ENCODE data around the gene TACC3. TPM values are rescaled to one million over a fixed set of nuclear protein-coding genes. Genes with fewer than 3 reads are reported as not detected.

Gene TACC3
- total RNA-seq, 1 donor from 2014 or later: 15.9 TPM

DNA sequence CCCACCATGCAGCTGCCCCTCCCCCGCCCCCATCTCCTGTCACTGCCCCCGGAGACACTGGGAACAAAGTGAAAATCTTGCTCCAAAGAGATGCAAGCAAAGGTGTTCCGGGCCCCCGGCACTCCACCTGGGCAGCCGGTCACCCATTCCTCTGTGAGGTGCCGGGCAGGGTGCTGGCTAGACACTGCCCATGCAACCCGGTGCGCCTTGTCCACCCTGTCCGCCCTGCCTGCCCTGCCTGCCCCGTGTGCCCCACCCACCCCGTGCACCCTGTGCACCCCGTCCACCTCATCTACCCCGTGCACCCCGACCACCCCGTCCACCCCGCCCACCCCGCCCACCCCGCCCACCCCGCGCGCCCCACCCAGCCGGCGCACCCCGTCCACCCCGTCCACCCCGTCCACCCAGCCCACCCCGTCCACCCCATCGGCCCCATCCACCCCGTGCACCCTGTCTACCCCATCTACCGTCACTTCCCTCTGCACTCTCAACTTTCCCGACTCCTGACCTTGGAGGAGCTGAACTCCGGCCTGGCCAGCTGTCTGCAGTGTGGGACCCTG is 39.9 kb downstream of the TACC3 start:
- no peaks in the 10 kb centered on the region for H3K4me1 Mint-ChIP-seq (ENCODE audit: low read depth)
- TF ChIP-seq, protein P1, sequence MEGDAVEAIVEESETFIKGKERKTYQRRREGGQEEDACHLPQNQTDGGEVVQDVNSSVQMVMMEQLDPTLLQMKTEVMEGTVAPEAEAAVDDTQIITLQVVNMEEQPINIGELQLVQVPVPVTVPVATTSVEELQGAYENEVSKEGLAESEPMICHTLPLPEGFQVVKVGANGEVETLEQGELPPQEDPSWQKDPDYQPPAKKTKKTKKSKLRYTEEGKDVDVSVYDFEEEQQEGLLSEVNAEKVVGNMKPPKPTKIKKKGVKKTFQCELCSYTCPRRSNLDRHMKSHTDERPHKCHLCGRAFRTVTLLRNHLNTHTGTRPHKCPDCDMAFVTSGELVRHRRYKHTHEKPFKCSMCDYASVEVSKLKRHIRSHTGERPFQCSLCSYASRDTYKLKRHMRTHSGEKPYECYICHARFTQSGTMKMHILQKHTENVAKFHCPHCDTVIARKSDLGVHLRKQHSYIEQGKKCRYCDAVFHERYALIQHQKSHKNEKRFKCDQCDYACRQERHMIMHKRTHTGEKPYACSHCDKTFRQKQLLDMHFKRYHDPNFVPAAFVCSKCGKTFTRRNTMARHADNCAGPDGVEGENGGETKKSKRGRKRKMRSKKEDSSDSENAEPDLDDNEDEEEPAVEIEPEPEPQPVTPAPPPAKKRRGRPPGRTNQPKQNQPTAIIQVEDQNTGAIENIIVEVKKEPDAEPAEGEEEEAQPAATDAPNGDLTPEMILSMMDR (IDR thresholded peaks at IDR 0.05): no peak
- no peaks in the 10 kb centered on the region for H3K36me3 Mint-ChIP-seq (ENCODE audit: low read depth)
- H3K27ac Mint-ChIP-seq (ENCODE audit: unreplicated experiment): no peak overlapping the region
- no peak for DNase-seq (ENCODE audit: low spot score)
- no peaks in the 10 kb centered on the region for H3K27me3 Mint-ChIP-seq (ENCODE audit: low read depth)
- no peak overlapping the region for H3K4me3 Mint-ChIP-seq (ENCODE audit: unreplicated experiment)
- no peaks in the 10 kb centered on the region for H3K9me3 Mint-ChIP-seq (ENCODE audit: low read depth)

GRCh38 chr4:1762264-1763010 is 41.1 kb downstream of the TACC3 start:
- Mint-ChIP-seq H3K27ac (ENCODE audit: unreplicated experiment) (no peak overlapping the region), H3K27me3 (ENCODE audit: low read depth) (no peaks in the 10 kb centered on the region), H3K4me3 (ENCODE audit: unreplicated experiment) (no peak overlapping the region), H3K9me3 (ENCODE audit: low read depth) (no peaks in the 10 kb centered on the region), H3K4me1 (ENCODE audit: low read depth) (no peaks in the 10 kb centered on the region), H3K36me3 (ENCODE audit: low read depth) (no peaks in the 10 kb centered on the region)
- no peak for DNase-seq (ENCODE audit: low spot score)
- TF ChIP-seq, protein P1 (IDR thresholded peaks at IDR 0.05): no peak

- H3K27me3 Mint-ChIP-seq (ENCODE audit: low read depth): no peaks in the 10 kb centered on the region
- H3K4me1 Mint-ChIP-seq (ENCODE audit: low read depth): no peaks in the 10 kb centered on the region
- H3K27ac Mint-ChIP-seq (ENCODE audit: unreplicated experiment): no peak overlapping the region
- no peak overlapping the region for H3K4me3 Mint-ChIP-seq (ENCODE audit: unreplicated experiment)
- H3K9me3 Mint-ChIP-seq (ENCODE audit: low read depth): no peaks in the 10 kb centered on the region
- TF ChIP-seq, protein P1 (IDR thresholded peaks at IDR 0.05): no peak
- no peak for DNase-seq (ENCODE audit: low spot score)
- no peaks in the 10 kb centered on the region for H3K36me3 Mint-ChIP-seq (ENCODE audit: low read depth)
Observed at GRCh38 chr4:1763070-1763549, 41.8 kb downstream of the TACC3 start.

- Mint-ChIP-seq H3K4me1 (ENCODE audit: low read depth) (no peaks in the 10 kb centered on the region), H3K9me3 (ENCODE audit: low read depth) (no peaks in the 10 kb centered on the region), H3K4me3 (ENCODE audit: unreplicated experiment) (no peak overlapping the region), H3K27ac (ENCODE audit: unreplicated experiment) (no peak overlapping the region), H3K36me3 (ENCODE audit: low read depth) (no peaks in the 10 kb centered on the region), H3K27me3 (ENCODE audit: low read depth) (no peaks in the 10 kb centered on the region)
- TF ChIP-seq, protein P1 (IDR thresholded peaks at IDR 0.05): peak; percentile 57
- no peak for DNase-seq (ENCODE audit: low spot score)
Observed at GRCh38 chr4:1763550-1764080, 42.3 kb downstream of the TACC3 start.

DNA sequence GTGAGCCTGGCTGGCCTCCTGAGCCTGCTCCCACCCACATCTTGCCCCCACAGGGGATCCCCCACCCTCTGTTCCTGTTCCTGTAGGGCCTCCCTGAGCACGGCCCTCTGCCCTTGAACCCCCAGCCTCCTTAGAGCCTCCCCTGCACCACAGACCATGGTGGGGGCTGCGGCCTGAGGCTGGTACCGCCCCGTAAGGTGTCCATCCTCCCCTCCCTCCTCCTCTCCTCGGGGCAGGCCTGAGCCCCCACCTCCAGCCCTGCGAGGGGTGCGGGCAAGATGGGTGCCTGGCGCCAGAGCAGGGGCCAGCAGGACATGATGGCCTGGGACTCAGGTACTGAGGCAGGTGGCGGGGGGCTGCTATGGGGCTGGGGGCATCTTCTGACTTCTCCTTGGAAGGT is 43.3 kb downstream of the TACC3 start:
- DNase-seq (ENCODE audit: low spot score): no peak
- Mint-ChIP-seq H3K9me3 (ENCODE audit: low read depth) (no peaks in the 10 kb centered on the region), H3K4me1 (ENCODE audit: low read depth) (no peaks in the 10 kb centered on the region), H3K4me3 (ENCODE audit: unreplicated experiment) (no peak overlapping the region), H3K27me3 (ENCODE audit: low read depth) (no peaks in the 10 kb centered on the region), H3K27ac (ENCODE audit: unreplicated experiment) (no peak overlapping the region), H3K36me3 (ENCODE audit: low read depth) (no peaks in the 10 kb centered on the region)
- TF ChIP-seq, protein P1 (IDR thresholded peaks at IDR 0.05): no peak
